Activated CD4-positive, CD25-positive, alpha-beta regulatory T cell treated with anti-CD3 and anti-CD28 coated beads, Interleukin-2, amount 50 U/mL, for 24 hours (primary cell): Measurements from ENCODE around the gene PIGW.

Experiments
- ATAC-seq, 2 donors: fragments of 150-1000 bp; cut with Tn5 transposase; one replicate each; pipeline ENCODE4 v1.10.0; 2021; ENCODE audit warnings: mild to moderate bottlenecking in 1 of 2, moderate library complexity in 1 of 2

Gene PIGW

DNA sequence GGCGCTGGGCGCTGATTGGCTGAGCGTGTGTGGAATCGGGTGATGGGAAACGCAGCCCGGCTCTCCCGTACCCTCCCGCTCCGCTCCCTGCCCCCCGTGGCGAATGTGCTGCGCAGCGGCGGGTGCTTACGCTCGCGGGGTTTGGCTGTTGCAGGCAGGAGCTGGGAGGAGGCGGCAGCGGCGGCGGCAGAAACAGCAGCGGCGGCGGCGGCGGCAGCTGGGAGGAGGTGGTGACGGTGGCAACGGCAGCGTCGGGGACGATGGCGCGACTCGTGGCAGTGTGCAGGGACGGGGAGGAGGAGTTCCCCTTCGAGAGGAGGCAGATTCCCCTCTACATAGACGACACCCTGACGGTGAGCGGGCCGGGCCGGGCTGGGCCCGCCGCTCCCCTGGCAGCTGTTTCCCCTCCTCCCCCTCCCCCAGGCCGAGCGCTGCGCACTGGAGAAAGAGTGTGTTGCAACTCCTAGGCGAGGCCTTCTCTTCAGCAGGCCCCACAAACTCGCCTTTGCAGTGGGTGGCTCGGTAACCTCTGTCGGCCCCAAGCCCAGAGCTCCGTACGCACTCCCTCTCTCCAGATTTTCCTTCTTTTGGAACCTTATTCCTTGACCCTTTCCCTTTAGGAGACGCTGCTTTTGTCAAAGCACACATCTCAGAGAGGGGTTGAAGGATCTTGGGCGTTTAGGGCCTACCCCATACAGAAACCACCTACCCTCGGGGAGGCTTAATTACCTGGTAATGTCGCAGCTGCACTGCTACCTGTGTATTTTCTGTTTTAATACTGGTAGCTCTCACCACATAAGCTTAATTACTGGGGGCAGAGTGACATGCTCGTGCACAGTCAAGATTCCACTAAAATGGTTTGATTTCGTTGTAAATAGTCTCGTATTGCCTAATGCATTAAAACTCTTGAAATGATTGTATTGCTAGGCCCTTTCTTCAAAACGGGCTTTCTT lies 11.0 kb downstream of the PIGW start:
- ATAC-seq = peak; percentile 79 to 83

DNA sequence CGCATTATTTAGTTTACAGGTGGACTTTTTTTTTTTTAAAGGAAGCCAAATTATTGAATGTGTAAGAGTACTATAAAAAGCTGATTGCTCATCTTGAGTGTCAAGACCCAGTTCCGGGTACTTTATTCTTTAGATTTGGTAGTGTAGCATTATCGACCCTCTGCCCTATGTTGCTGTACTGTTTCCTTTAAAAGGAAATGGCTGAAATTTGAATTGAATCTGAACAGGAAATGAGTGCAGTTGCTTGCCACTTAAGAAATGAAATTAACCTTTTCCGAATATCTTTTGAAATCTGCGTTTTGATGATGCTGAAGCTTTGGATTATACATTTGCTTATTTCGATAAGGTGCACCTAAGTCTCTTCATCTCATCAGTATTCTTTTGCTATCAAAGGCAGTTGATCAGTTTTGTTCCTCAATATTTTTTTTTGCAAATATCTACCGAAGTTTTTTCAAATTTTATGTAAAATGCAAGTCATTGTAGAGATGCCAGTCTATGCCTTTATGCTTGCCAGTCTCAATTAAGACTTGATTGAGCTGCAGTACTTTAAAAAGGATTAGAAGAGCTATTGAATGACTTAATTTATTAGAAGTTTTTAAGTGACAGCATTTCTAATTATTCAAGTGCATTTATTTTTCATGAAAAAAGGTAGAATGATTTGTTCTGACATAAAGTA lies 11.8 kb downstream of the PIGW start:
- no peak for ATAC-seq

DNA sequence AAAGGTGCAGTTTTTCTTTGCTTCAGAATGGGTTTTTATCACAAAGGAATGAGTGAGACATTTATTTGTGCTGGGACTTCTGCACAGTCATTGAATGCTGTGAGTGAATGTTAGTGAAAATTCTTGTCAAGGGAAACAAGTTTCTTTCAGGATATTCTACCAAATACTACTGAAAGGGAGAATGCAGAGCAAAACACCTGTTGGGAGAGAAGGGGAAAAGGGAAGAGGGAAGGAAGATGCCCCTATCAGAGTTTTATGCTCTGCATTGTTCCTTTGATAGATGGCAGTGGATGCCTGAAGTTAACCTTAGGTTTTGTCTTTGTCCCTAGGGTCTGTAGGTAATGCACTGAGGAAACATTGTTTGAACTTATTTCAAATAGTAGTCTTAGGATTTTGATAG lies 13.0 kb downstream of the PIGW start:
- no peak for ATAC-seq

GRCh38 chr17:36550491-36551417 lies 16.0 kb downstream of the PIGW start:
- ATAC-seq = peak in 1 of 2 donors; percentile 25

DNA sequence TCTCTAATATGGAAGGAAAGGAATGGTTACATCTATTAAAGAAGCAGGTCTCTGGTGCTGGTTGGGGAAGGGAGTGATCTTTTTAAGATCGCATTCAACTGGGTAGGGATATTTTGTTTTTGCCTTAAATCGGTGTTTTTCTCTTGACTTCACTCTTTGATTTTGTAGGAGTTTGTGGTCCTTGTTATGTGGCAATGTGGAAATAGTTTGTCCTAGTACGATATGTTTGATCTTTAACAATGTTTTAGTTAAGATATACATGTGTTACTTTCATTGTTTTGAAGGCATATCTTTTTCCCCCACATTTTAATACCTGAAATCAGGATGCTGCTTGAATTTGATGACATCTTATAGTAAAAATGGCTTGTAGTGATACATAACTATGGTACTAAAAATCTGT lies 18.7 kb downstream of the PIGW start:
- no peak for ATAC-seq

GRCh38 chr17:36566081-36566480 lies 31.3 kb downstream of the PIGW start:
- ATAC-seq = no peak

- no peak for ATAC-seq
Observed at GRCh38 chr17:36575028-36575427, 40.2 kb downstream of the PIGW start.

GRCh38 chr17:36576793-36577192 lies 42.0 kb downstream of the PIGW start:
- no peak for ATAC-seq

DNA sequence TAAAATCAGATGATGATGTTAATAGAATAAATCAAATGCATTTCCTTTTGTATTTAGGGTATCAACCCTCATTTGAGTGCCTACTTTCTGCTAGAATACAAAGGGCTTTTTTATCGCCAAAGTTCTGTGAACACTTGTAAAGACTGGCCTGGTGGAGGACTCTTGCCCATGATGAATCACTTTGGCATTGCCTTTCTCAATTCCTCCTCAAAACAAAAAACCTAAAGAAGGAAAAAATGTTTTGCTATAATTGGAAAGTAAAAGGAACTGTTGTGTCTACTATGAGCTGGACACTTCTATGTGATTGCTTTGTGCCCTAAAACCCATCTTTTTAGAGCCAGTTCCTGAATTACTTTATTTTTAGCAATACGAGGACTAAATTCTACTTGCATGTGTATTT lies 43.9 kb downstream of the PIGW start:
- no peak for ATAC-seq

DNA sequence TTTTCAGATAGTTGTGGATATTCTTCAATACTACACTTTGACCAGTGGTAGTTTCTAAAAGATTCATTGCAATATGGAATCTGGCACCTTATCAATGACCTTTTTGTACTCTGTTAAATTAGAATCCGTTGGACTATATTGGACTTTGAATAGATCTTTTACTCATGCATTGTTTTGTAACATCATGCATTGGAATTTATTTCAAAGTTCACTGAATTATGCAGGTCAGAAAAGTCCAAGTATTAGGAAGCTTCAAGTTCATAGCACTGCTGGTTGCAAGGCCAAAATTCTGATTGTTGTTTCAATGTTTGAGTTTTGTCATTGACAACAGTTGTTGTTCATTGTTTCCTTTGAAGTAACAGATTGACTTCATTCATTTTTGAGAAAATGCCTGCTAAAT lies 49.0 kb downstream of the PIGW start:
- no peak for ATAC-seq

GRCh38 chr17:36586138-36586537 lies 51.4 kb downstream of the PIGW start:
- no peak for ATAC-seq
